ENCODE measurements around the gene TCEA3.

GRCh38 chr1:23456226-23456625 lies 31.7 kb upstream of the TCEA3 start:
- TF ChIP-seq, protein P1, sequence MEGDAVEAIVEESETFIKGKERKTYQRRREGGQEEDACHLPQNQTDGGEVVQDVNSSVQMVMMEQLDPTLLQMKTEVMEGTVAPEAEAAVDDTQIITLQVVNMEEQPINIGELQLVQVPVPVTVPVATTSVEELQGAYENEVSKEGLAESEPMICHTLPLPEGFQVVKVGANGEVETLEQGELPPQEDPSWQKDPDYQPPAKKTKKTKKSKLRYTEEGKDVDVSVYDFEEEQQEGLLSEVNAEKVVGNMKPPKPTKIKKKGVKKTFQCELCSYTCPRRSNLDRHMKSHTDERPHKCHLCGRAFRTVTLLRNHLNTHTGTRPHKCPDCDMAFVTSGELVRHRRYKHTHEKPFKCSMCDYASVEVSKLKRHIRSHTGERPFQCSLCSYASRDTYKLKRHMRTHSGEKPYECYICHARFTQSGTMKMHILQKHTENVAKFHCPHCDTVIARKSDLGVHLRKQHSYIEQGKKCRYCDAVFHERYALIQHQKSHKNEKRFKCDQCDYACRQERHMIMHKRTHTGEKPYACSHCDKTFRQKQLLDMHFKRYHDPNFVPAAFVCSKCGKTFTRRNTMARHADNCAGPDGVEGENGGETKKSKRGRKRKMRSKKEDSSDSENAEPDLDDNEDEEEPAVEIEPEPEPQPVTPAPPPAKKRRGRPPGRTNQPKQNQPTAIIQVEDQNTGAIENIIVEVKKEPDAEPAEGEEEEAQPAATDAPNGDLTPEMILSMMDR (IDR thresholded peaks at IDR 0.05 in 4 of 5, conservative IDR thresholded peaks at IDR 0.05 in 1 of 5), result no peak
- no peak for TF ChIP-seq POLR2A (IDR thresholded peaks at IDR 0.05)

Measured in gastrocnemius medialis (tissue), 4 donors.